ENCODE measurements around the gene KCNRG.
"Not testable (repeated sequence)": the region's sequence is repeated elsewhere in the genome, so short reads cannot be mapped to it uniquely, and the experiment has no call there.

Gene KCNRG

GRCh38 chr13:50015258-50015657 is at the start of gene KCNRG:
TSS of gene KCNRG (plus strand) at chr13:50015444. CDS start at chr13:50015494, 50 bp downstream.
- no peaks in the 10 kb centered on the region for H3K27me3 ChIP-seq (ENCODE audit: control insufficient read depth, insufficient read depth, low read length)
- no peak within 1 kb of the TSS; the same call in 1 of the 2 replicates for H3K4me3 ChIP-seq (ENCODE audit: low read depth, low read length)
- no peaks in the 10 kb centered on the region for H3K9me3 ChIP-seq (ENCODE audit: control insufficient read depth, insufficient read depth, low read depth, low read length)
- no peak within 1 kb of the TSS for H3K9ac ChIP-seq (ENCODE audit: low read length)
- peak within 1 kb of the TSS; percentile 62; the same call in 1 of the 2 replicates for H3K27ac ChIP-seq (ENCODE audit: low read depth, low read length)
- H3K36me3 ChIP-seq (ENCODE audit: control insufficient read depth, insufficient read depth, low read length): peaks cover 22% of the 10 kb centered on the region
- peaks cover 16% of the 10 kb centered on the region for H3K4me1 ChIP-seq (ENCODE audit: control insufficient read depth, insufficient read depth, low read length)

GRCh38 chr13:49967456-49967855 is 47.8 kb upstream of the KCNRG start:
- Histone ChIP-seq H3K36me3 (ENCODE audit: control insufficient read depth, insufficient read depth, low read length) (no peaks in the 10 kb centered on the region), H3K9ac (ENCODE audit: low read length) (no peak overlapping the region), H3K9me3 (ENCODE audit: control insufficient read depth, insufficient read depth, low read depth, low read length) (no peaks in the 10 kb centered on the region), H3K27ac (ENCODE audit: low read depth, low read length) (no peak overlapping the region), H3K4me1 (ENCODE audit: control insufficient read depth, insufficient read depth, low read length) (no peaks in the 10 kb centered on the region), H3K27me3 (ENCODE audit: control insufficient read depth, insufficient read depth, low read length) (no peaks in the 10 kb centered on the region), H3K4me3 (ENCODE audit: low read depth, low read length) (no peak overlapping the region)

GRCh38 chr13:49972709-49973108 is 42.5 kb upstream of the KCNRG start:
- Histone ChIP-seq H3K4me1 (ENCODE audit: control insufficient read depth, insufficient read depth, low read length) (no peaks in the 10 kb centered on the region), H3K27me3 (ENCODE audit: control insufficient read depth, insufficient read depth, low read length) (no peaks in the 10 kb centered on the region), H3K36me3 (ENCODE audit: control insufficient read depth, insufficient read depth, low read length) (no peaks in the 10 kb centered on the region), H3K9ac (ENCODE audit: low read length) (no peak overlapping the region), H3K27ac (ENCODE audit: low read depth, low read length) (no peak overlapping the region), H3K4me3 (ENCODE audit: low read depth, low read length) (no peak overlapping the region), H3K9me3 (ENCODE audit: control insufficient read depth, insufficient read depth, low read depth, low read length) (no peaks in the 10 kb centered on the region)

- H3K27me3 ChIP-seq (ENCODE audit: control insufficient read depth, insufficient read depth, low read length): no peaks in the 10 kb centered on the region
- no peak overlapping the region for H3K4me3 ChIP-seq (ENCODE audit: low read depth, low read length)
- no peak overlapping the region for H3K27ac ChIP-seq (ENCODE audit: low read depth, low read length)
- H3K9me3 ChIP-seq (ENCODE audit: control insufficient read depth, insufficient read depth, low read depth, low read length): no peaks in the 10 kb centered on the region
- H3K9ac ChIP-seq (ENCODE audit: low read length): no peak overlapping the region
- H3K4me1 ChIP-seq (ENCODE audit: control insufficient read depth, insufficient read depth, low read length): no peaks in the 10 kb centered on the region
- H3K36me3 ChIP-seq (ENCODE audit: control insufficient read depth, insufficient read depth, low read length): no peaks in the 10 kb centered on the region
These were observed 39.4 kb upstream of the KCNRG start for GRCh38 chr13:49975826-49976225.

GRCh38 chr13:49976314-49977258 is 38.7 kb upstream of the KCNRG start:
- no peak overlapping the region for H3K9ac ChIP-seq (ENCODE audit: low read length)
- H3K27ac ChIP-seq (ENCODE audit: low read depth, low read length): no peak overlapping the region
- no peaks in the 10 kb centered on the region for H3K36me3 ChIP-seq (ENCODE audit: control insufficient read depth, insufficient read depth, low read length)
- no peak overlapping the region for H3K4me3 ChIP-seq (ENCODE audit: low read depth, low read length)
- H3K27me3 ChIP-seq (ENCODE audit: control insufficient read depth, insufficient read depth, low read length): no peaks in the 10 kb centered on the region
- H3K4me1 ChIP-seq (ENCODE audit: control insufficient read depth, insufficient read depth, low read length): no peaks in the 10 kb centered on the region
- H3K9me3 ChIP-seq (ENCODE audit: control insufficient read depth, insufficient read depth, low read depth, low read length): no peaks in the 10 kb centered on the region

GRCh38 chr13:49977992-49978391 is 37.3 kb upstream of the KCNRG start:
- H3K27ac ChIP-seq (ENCODE audit: low read depth, low read length): no peak overlapping the region
- no peaks in the 10 kb centered on the region for H3K27me3 ChIP-seq (ENCODE audit: control insufficient read depth, insufficient read depth, low read length)

GRCh38 chr13:49980266-49980665 is 35.0 kb upstream of the KCNRG start:
- Histone ChIP-seq H3K27me3 (ENCODE audit: control insufficient read depth, insufficient read depth, low read length) (no peaks in the 10 kb centered on the region), H3K27ac (ENCODE audit: low read depth, low read length) (no peak overlapping the region), H3K9ac (ENCODE audit: low read length) (no peak overlapping the region), H3K4me3 (ENCODE audit: low read depth, low read length) (no peak overlapping the region), H3K36me3 (ENCODE audit: control insufficient read depth, insufficient read depth, low read length) (no peaks in the 10 kb centered on the region), H3K4me1 (ENCODE audit: control insufficient read depth, insufficient read depth, low read length) (no peaks in the 10 kb centered on the region), H3K9me3 (ENCODE audit: control insufficient read depth, insufficient read depth, low read depth, low read length) (no peaks in the 10 kb centered on the region)

More at GRCh38 chr13:49977992-49978391, 37.3 kb upstream of the KCNRG start:
- Histone ChIP-seq H3K9ac (ENCODE audit: low read length) (no peak overlapping the region), H3K9me3 (ENCODE audit: control insufficient read depth, insufficient read depth, low read depth, low read length) (no peaks in the 10 kb centered on the region), H3K4me1 (ENCODE audit: control insufficient read depth, insufficient read depth, low read length) (no peaks in the 10 kb centered on the region), H3K36me3 (ENCODE audit: control insufficient read depth, insufficient read depth, low read length) (no peaks in the 10 kb centered on the region), H3K4me3 (ENCODE audit: low read depth, low read length) (no peak overlapping the region)

GRCh38 chr13:49985129-49985528 is 30.1 kb upstream of the KCNRG start:
- H3K4me1 ChIP-seq (ENCODE audit: control insufficient read depth, insufficient read depth, low read length): no peaks in the 10 kb centered on the region
- no peak overlapping the region for H3K27ac ChIP-seq (ENCODE audit: low read depth, low read length)
- no peak overlapping the region for H3K9ac ChIP-seq (ENCODE audit: low read length)
- H3K36me3 ChIP-seq (ENCODE audit: control insufficient read depth, insufficient read depth, low read length): no peaks in the 10 kb centered on the region
- H3K4me3 ChIP-seq (ENCODE audit: low read depth, low read length): no peak overlapping the region
- no peaks in the 10 kb centered on the region for H3K9me3 ChIP-seq (ENCODE audit: control insufficient read depth, insufficient read depth, low read depth, low read length)
- no peaks in the 10 kb centered on the region for H3K27me3 ChIP-seq (ENCODE audit: control insufficient read depth, insufficient read depth, low read length)

- H3K4me1 ChIP-seq (ENCODE audit: control insufficient read depth, insufficient read depth, low read length): no peaks in the 10 kb centered on the region
- no peaks in the 10 kb centered on the region for H3K36me3 ChIP-seq (ENCODE audit: control insufficient read depth, insufficient read depth, low read length)
- no peak overlapping the region for H3K27ac ChIP-seq (ENCODE audit: low read depth, low read length)
These were observed 28.8 kb upstream of the KCNRG start for GRCh38 chr13:49986471-49986870.

GRCh38 chr13:49990612-49991011 is 24.6 kb upstream of the KCNRG start:
- not testable (repeated sequence) for H3K36me3 ChIP-seq (ENCODE audit: control insufficient read depth, insufficient read depth, low read length); H3K4me1 ChIP-seq (ENCODE audit: control insufficient read depth, insufficient read depth, low read length); H3K9me3 ChIP-seq (ENCODE audit: control insufficient read depth, insufficient read depth, low read depth, low read length); H3K9ac ChIP-seq (ENCODE audit: low read length); H3K27ac ChIP-seq (ENCODE audit: low read depth, low read length); H3K4me3 ChIP-seq (ENCODE audit: low read depth, low read length); H3K27me3 ChIP-seq (ENCODE audit: control insufficient read depth, insufficient read depth, low read length)

More at GRCh38 chr13:49986471-49986870, 28.8 kb upstream of the KCNRG start:
- Histone ChIP-seq H3K9me3 (ENCODE audit: control insufficient read depth, insufficient read depth, low read depth, low read length) (no peaks in the 10 kb centered on the region), H3K27me3 (ENCODE audit: control insufficient read depth, insufficient read depth, low read length) (no peaks in the 10 kb centered on the region), H3K4me3 (ENCODE audit: low read depth, low read length) (no peak overlapping the region), H3K9ac (ENCODE audit: low read length) (no peak overlapping the region)

GRCh38 chr13:49993111-49993510 is 22.1 kb upstream of the KCNRG start:
- Histone ChIP-seq H3K27ac (ENCODE audit: low read depth, low read length) (no peak overlapping the region), H3K9ac (ENCODE audit: low read length) (no peak overlapping the region)

More at GRCh38 chr13:49993111-49993510, 22.1 kb upstream of the KCNRG start:
- H3K9me3 ChIP-seq (ENCODE audit: control insufficient read depth, insufficient read depth, low read depth, low read length): no peaks in the 10 kb centered on the region
- peaks cover 9% of the 10 kb centered on the region; the same call in 1 of the 2 replicates for H3K27me3 ChIP-seq (ENCODE audit: control insufficient read depth, insufficient read depth, low read length)
- peaks cover under 1% of the 10 kb centered on the region; the same call in 1 of the 2 replicates for H3K36me3 ChIP-seq (ENCODE audit: control insufficient read depth, insufficient read depth, low read length)
- no peak overlapping the region for H3K4me3 ChIP-seq (ENCODE audit: low read depth, low read length)
- H3K4me1 ChIP-seq (ENCODE audit: control insufficient read depth, insufficient read depth, low read length): peaks cover 4% of the 10 kb centered on the region; the same call in 1 of the 2 replicates
